HG03060 (cell line): ENCODE measurements around the gene GPR15.

ENCODE experiments used
- ATAC-seq: cut with Tn5 transposase; IDR thresholded peaks from one replicate; pipeline ENCODE4 v1.9.1; 2021; ENCODE audit warnings: low read depth, moderate number of reproducible peaks; ENCODE audit not compliant: unreplicated experiment

The GPR15 gene

GRCh38 chr3:98582042-98582441, 50.3 kb downstream of the GPR15 start:
- ATAC-seq, result no peak

- no peak for ATAC-seq
These were observed 52.0 kb downstream of the GPR15 start for GRCh38 chr3:98583766-98584165.
